Colonic mucosa (tissue), 4 donors: ENCODE measurements around the gene MED16. TPM values are rescaled to one million over a fixed set of nuclear protein-coding genes. Genes with fewer than 3 reads are reported as not detected.
A peak's percentile ranks its signal among the peaks of the same experiment; 100 is the strongest.

Source experiments
- DNase-seq: peaks from one replicate; pipeline ENCODE4 v3.0.0-alpha.2; 2020
- H3K27ac ChIP-seq: fragments of 200-600 bp; one replicate; pipeline ENCODE4 v1.8.0; 2021
- H3K27me3 ChIP-seq: fragments of 200-600 bp; one replicate; pipeline ENCODE4 v1.8.0; 2021
- H3K36me3 ChIP-seq: fragments of 200-600 bp; one replicate; pipeline ENCODE4 v1.8.0; 2021
- H3K4me1 ChIP-seq: fragments of 200-600 bp; one replicate; pipeline ENCODE4 v1.8.0; 2021; ENCODE audit warnings: mild to moderate bottlenecking
- H3K4me3 ChIP-seq: fragments of 200-600 bp; one replicate; pipeline ENCODE4 v1.8.0; 2021
- H3K9ac ChIP-seq, 2 donors: one replicate each; pipeline ENCODE4 v1.7.0; 2013; ENCODE audit warnings: control low read depth in 2 of 2, low read depth in 2 of 2, low read length in 2 of 2
- H3K9me3 ChIP-seq: fragments of 200-600 bp; one replicate; pipeline ENCODE4 v1.8.0; 2021
- intact Hi-C: fragments of 100-400 bp; cut with DNase I; formaldehyde crosslinking; loops from one replicate; pipeline ENCODE4 v1.14.1; 2022
- total RNA-seq, 2 donors: library from RNA; stranded (reverse); fragmentation: NEBNext Ultra II Directional in 1 of 2; extraction: Animal tissue kit (Norgen Biotek cat#: 25700) in 1 of 2; gene quantifications; one replicate each; pipeline ENCODE4 v1.2.1, GENCODE V29; 2021
- TF ChIP-seq, protein P1 (sequence below): fragments of 200-600 bp; IDR thresholded peaks from one replicate; pipeline ENCODE4 v1.8.0; 2022; ENCODE audit warnings: antibody characterized with exemption, mild to moderate bottlenecking
- donor health status: healthy.
- donor health status: DM: no; HTN: no; CAD: no.
- donor health status: DM: no; HTN: no; CAD: no.

MED16 gene
- total RNA-seq, 2 donors from 2014 or later = 73.3 to 83.2 TPM

DNA sequence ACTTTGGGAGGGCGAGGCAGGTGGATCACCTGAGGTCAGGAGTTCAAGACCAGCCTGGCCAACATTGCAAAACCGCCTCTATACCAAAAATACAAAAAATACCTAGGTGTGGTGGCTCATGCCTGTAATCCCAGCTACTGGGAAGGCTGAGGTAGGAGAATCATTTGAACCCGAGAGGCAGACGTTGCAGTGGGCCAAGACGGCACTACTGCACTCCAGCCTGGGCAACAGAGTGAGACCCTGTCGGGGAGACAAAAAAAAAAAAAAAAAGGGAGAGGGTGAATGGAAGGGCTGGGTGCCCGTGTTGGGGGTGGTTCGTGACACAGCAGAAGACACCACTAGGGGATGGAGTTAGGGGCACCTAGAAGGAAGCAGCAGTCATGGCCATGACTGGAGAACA, 22.7 kb downstream of the MED16 start:
- peak overlapping the region; percentile 63 for H3K27ac ChIP-seq
- no peaks in the 10 kb centered on the region for H3K36me3 ChIP-seq
- TF ChIP-seq, protein P1, sequence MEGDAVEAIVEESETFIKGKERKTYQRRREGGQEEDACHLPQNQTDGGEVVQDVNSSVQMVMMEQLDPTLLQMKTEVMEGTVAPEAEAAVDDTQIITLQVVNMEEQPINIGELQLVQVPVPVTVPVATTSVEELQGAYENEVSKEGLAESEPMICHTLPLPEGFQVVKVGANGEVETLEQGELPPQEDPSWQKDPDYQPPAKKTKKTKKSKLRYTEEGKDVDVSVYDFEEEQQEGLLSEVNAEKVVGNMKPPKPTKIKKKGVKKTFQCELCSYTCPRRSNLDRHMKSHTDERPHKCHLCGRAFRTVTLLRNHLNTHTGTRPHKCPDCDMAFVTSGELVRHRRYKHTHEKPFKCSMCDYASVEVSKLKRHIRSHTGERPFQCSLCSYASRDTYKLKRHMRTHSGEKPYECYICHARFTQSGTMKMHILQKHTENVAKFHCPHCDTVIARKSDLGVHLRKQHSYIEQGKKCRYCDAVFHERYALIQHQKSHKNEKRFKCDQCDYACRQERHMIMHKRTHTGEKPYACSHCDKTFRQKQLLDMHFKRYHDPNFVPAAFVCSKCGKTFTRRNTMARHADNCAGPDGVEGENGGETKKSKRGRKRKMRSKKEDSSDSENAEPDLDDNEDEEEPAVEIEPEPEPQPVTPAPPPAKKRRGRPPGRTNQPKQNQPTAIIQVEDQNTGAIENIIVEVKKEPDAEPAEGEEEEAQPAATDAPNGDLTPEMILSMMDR = no peak
- peaks cover 5% of the 10 kb centered on the region for H3K4me1 ChIP-seq
- intact Hi-C loops = no loop called here
- no peak overlapping the region for H3K9ac ChIP-seq
- no peak for DNase-seq
- H3K27me3 ChIP-seq = no peaks in the 10 kb centered on the region
- H3K4me3 ChIP-seq = no peak overlapping the region
- no peaks in the 10 kb centered on the region for H3K9me3 ChIP-seq

DNA sequence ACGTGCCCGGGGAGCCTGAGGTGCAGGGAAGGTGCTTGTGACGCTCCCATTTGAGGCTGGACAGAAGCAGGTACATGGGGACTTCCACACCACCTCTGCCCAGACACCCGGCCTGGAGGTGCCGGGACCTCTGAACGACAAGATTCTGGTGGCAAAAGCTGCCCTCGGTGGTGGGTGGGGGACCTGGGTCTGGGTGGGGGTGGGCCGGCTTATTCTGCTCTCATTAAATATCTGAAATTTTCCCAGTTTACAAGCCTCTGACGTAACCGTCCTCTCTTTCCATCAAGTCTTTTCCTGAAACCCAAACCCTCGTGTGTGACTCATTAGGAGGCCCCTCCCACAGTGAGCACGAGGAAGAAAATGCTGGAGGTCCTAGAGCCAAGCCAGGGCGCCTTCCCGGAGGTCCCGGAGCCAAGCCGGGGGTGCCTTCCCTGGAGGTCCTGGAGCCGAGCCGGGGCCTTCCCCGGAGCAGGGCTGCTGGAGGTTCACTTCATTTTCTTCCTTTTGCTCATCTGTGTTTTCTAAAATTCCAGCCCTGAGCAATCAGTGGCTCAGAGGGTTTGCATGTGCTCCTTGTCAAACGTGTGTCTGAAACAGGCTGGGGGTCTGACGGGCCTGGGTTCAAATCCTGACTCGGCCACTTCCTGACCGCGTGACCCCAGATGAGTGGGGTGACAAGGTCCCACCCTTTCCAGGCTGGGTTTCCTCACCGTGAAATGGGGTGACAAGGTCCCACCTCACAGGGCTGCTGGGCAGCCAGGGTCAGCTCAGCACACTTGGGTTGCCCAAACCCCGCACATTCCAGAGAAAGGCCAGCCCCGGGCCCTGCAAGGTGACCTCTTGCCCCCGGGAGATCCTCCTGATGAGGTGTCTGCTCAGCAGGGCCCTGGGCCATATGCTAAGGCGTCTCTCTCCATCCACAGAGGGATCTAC, 23.5 kb downstream of the MED16 start:
- Histone ChIP-seq H3K4me1 (peaks cover 5% of the 10 kb centered on the region), H3K27ac (peak overlapping the region; percentile 63), H3K27me3 (no peaks in the 10 kb centered on the region), H3K36me3 (no peaks in the 10 kb centered on the region), H3K4me3 (no peak overlapping the region), H3K9ac (peak overlapping the region in 1 of 2 donors; percentile 50), H3K9me3 (no peaks in the 10 kb centered on the region)
- intact Hi-C loops = loop anchor here (5.0 to 10.0 kb wide), 2 partner anchors 48 to 115 kb away; partner anchors contain the start of genes KISS1R and WDR18
- TF ChIP-seq, protein P1 = no peak
- DNase-seq = peak; percentile 65

DNA sequence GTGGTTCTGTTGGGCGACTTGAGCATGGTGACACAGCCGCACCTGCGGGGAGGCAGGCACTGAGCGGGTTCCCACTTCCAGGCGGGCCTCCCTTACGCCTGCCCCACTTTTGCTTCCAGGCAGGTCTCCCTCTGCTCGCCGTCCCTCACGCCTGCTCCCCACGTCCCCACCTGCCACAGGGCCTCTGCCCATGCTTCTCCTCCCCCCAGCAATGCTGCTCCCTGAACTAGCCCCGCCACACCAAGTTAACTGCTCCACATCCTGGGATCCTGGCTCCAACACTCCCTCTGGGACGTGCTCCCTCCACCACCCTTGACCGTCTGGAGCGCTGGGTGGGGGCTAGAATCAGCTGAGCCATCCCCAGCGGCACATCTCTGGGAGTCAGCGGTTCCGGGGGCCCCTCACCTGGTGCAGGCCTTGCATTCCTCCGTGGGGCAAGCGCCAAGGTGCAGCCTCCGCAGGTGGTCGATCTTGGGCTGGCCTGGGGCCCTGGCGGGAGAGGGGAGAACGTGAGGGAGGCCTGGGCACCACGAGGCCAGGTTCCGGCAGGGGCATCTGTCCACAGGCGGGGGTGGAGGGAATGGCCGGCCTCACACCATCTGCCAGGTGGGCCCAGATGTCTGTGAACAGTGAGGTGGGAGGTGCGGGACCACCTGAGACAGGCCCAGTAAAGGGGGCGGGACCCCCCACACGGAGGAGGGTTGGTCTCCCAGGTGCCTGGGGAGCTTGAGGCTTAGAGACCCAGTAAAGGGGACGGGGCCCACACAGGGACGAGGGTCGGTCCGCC, 24.3 kb downstream of the MED16 start:
- Histone ChIP-seq H3K4me3 (no peak overlapping the region), H3K27ac (peak overlapping the region; percentile 33), H3K4me1 (peaks cover 5% of the 10 kb centered on the region), H3K9ac (peak overlapping the region in 1 of 2 donors; percentile 50), H3K36me3 (no peaks in the 10 kb centered on the region), H3K27me3 (no peaks in the 10 kb centered on the region), H3K9me3 (no peaks in the 10 kb centered on the region)
- intact Hi-C loops = loop anchor here (5.0 to 10.0 kb wide), 2 partner anchors 49 to 116 kb away; partner anchors contain the start of genes KISS1R and WDR18
- no peak for DNase-seq
- TF ChIP-seq, protein P1 = no peak

DNA sequence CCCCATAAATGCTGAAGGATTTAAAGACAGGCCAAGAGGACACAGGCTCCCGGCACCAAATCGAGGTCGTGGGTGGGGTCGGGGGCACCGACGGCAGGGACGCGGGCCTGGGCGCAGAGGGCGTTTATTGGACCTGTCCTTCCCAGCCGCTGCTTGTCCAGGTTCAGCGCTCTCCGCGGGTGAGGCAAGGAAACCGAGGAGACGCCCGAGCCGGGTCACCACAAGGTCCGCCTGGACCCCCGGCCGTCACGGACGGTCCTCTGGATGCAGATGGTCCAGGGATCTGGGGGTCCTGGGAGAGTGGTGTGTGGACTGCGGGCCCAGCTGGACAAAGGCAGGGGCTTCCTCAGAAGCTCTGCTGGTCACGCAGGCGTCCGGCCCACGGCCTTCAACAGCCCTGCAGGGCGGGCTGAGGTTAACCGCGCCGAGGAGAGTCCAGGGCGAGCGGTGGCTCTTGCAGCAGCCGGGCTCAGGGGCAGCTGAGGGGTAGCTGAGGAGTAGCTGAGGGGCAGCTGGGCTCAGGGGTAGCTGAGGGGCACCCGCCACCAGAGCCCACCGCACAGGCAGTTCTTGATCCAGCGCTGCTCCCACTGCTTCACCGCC, 25.0 kb downstream of the MED16 start:
- intact Hi-C loops = loop anchor here (5.0 to 10.0 kb wide), 2 partner anchors 49 to 117 kb away; partner anchors contain the start of genes KISS1R and WDR18
- Histone ChIP-seq H3K4me3 (no peak overlapping the region), H3K4me1 (peaks cover 5% of the 10 kb centered on the region), H3K27me3 (no peaks in the 10 kb centered on the region), H3K36me3 (no peaks in the 10 kb centered on the region), H3K9ac (no peak overlapping the region), H3K27ac (no peak overlapping the region), H3K9me3 (no peaks in the 10 kb centered on the region)
- TF ChIP-seq, protein P1 = no peak
- no peak for DNase-seq

DNA sequence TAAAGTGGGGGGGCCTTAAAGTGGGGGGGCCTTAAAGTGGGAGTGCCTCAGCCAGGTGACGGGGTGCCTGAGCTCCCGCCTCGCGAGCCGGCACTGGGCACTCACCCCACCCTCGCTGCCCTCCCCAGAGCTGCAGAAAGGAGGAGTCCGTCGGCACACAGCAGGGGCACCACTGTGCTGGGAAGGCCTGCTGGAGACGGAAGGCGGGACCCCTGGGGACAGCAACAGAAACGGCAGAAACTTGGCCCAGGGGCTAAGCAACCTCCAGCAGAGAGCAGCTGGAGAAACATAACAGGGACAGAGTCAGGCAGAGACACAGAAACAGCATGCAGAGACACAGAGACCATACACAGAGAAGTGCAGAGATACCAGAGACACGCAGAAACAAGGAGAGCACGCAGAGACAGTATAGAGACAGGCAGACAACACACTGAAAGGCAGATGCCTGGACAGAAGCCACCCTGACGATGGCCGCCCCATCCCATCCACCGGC, 25.6 kb downstream of the MED16 start:
- peaks cover 5% of the 10 kb centered on the region for H3K4me1 ChIP-seq
- H3K27me3 ChIP-seq = no peaks in the 10 kb centered on the region
- H3K9ac ChIP-seq = no peak overlapping the region
- intact Hi-C loops = loop anchor here (5.0 to 10.0 kb wide), 2 partner anchors 50 to 117 kb away; partner anchors contain the start of genes KISS1R and WDR18
- TF ChIP-seq, protein P1 = no peak
- no peak overlapping the region for H3K27ac ChIP-seq
- no peak overlapping the region for H3K4me3 ChIP-seq
- no peak for DNase-seq
- H3K9me3 ChIP-seq = no peaks in the 10 kb centered on the region
- no peaks in the 10 kb centered on the region for H3K36me3 ChIP-seq
